Activated CD8-positive, alpha-beta T cell treated with anti-CD3 and anti-CD28 coated beads for 36 hours (primary cell): ENCODE data around the gene ENDOU. TPM values are rescaled to one million over a fixed set of nuclear protein-coding genes. Genes with fewer than 3 reads are reported as not detected.
A peak's percentile ranks its signal among the peaks of the same experiment; 100 is the strongest.

ENCODE experiments used
- ATAC-seq: fragments of 200-7000 bp; cut with Tn5 transposase; one replicate; pipeline ENCODE4 v1.10.0; 2021; ENCODE audit warnings: mild to moderate bottlenecking, moderate library complexity
- CTCF ChIA-PET: fragments of 350-600 bp; sonication (Branson Sonifier 250); formaldehyde crosslinking; loops from one replicate; lab custom pipeline; 2021; ENCODE audit warnings: antibody characterized with exemption; lab: Charles Lee
- POLR2A ChIA-PET: fragments of 350-600 bp; sonication (Branson Sonifier 250); formaldehyde crosslinking; loops from one replicate; lab custom pipeline; 2021; ENCODE audit warnings: antibody characterized with exemption; lab: Charles Lee
- DNase-seq: peaks from one replicate; pipeline ENCODE4 v3.0.0-alpha.2; 2020
- H3K27ac Mint-ChIP-seq: one replicate; pipeline ENCODE4 v1.8.0; 2021; ENCODE audit warnings: mild to moderate bottlenecking, mixed read lengths
- H3K27me3 Mint-ChIP-seq: one replicate; pipeline ENCODE4 v1.8.0; 2021; ENCODE audit warnings: mixed read lengths
- H3K36me3 Mint-ChIP-seq: one replicate; pipeline ENCODE4 v1.8.0; 2021; ENCODE audit warnings: low read depth, mixed read lengths
- H3K4me1 Mint-ChIP-seq: one replicate; pipeline ENCODE4 v1.8.0; 2021; ENCODE audit warnings: low read depth, mixed read lengths
- H3K4me3 Mint-ChIP-seq: one replicate; pipeline ENCODE4 v1.8.0; 2021; ENCODE audit warnings: mild to moderate bottlenecking, moderate library complexity, mixed read lengths
- H3K9me3 Mint-ChIP-seq: one replicate; pipeline ENCODE4 v1.8.0; 2021; ENCODE audit warnings: mixed read lengths
- CTCF ChIP-seq: fragments of 200-600 bp; IDR thresholded peaks from one replicate; pipeline ENCODE4 v1.8.0; 2022; ENCODE audit warnings: antibody characterized with exemption, mild to moderate bottlenecking
- intact Hi-C: fragments of 100-400 bp; cut with micrococcal nuclease; formaldehyde crosslinking; loops from one replicate; pipeline ENCODE4 v1.10.0; 2022
- total RNA-seq, 2 experiments: library from RNA; stranded (reverse); gene quantifications; one replicate each; pipeline ENCODE4 v1.2.3, GENCODE V29; 2021

Gene ENDOU
- total RNA-seq, 2 experiments from 2014 or later: not detected

DNA sequence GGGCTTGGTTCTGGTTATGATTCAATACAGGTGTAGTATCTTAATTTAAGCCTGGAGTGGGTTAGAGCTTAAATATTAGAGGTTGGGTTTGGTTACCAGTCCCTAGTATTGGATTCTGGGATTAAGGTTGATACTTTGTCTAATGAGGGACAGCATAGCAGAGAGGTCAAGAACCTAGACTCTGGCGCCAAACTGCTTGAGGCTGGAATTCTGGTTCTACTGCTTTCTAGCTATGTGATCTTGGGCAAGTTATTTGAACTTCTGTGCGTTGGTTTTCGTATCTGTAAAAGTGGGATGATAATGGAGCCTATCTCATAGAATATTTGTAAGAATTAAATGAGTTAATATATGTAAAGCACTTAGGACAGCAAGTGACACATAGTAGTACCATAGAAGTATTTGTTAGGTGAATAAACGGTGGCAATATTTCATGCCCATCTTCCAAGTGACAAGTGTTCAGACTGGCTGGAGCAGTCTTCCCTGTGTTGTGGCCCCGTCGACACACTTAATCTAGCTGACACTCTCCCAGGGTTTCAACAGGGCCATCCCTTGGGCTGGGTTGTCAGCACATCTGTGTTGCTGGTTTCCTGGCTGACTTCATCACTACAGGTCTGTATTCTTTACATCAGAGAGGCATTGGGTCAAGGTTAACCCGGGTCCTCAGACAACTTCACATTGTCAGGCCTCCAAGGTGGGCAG lies 3.0 kb downstream of the ENDOU start:
- CTCF ChIA-PET: interaction anchor here (0.5 to 7.9 kb wide), 5 partner anchors 9 to 116 kb away, joined by 3 to 92 read pairs (median 4); no protein-coding TSS in a partner anchor
- Mint-ChIP-seq H3K9me3 (no peaks in the 10 kb centered on the region), H3K27me3 (no peaks in the 10 kb centered on the region), H3K4me3 (no peak overlapping the region), H3K4me1 (peaks cover 30% of the 10 kb centered on the region), H3K36me3 (peaks cover 5% of the 10 kb centered on the region), H3K27ac (no peak overlapping the region)
- POLR2A ChIA-PET: interaction anchor here (2.0 kb wide), 1 partner anchor 33 kb away, joined by 4 read pairs; no protein-coding TSS in a partner anchor
- DNase-seq (no peak), ATAC-seq (no peak)
- no peak for TF ChIP-seq CTCF
- intact Hi-C loops: no loop called here

DNA sequence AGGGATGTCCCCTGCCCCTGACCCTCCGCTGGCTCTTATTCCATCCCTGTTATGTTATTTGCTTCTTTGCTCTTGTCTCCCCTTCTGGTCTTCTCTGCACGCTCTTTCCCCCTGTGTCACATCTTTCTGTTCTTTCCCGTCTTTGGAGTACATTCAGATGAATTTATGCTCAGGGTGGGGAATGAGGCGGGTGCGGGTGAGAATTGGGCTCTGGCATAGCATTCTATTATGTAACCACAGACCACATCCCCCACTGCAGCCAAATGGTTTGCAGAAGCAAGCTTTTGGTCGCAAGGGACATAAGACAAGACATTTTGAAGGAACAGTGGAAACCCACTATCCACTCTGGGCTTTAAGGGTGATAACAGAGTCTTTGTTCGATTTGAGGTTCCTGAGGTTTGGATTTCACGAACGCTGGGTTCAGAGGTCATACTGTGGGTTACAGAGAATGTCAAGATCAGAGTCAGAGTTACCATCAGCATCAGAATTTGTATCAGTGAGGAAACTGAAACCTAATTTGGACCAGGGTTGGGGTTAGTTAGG lies 3.8 kb downstream of the ENDOU start:
- Mint-ChIP-seq H3K4me1 (peaks cover 33% of the 10 kb centered on the region), H3K36me3 (peaks cover 5% of the 10 kb centered on the region), H3K27me3 (no peaks in the 10 kb centered on the region), H3K4me3 (no peak overlapping the region), H3K27ac (peak overlapping the region; percentile 35), H3K9me3 (no peaks in the 10 kb centered on the region)
- CTCF ChIA-PET: interaction anchor here (0.5 to 7.9 kb wide), 4 partner anchors 10 to 56 kb away, joined by 3 to 92 read pairs (median 12); no protein-coding TSS in a partner anchor
- peak; percentile 42 for ATAC-seq
- POLR2A ChIA-PET: interaction anchor here (0.6 to 2.0 kb wide), 2 partner anchors 15 to 33 kb away, joined by 3 to 4 read pairs; partner anchors contain the start of gene RPAP3
- intact Hi-C loops: no loop called here
- TF ChIP-seq CTCF: no peak
- DNase-seq: peak; percentile 49

DNA sequence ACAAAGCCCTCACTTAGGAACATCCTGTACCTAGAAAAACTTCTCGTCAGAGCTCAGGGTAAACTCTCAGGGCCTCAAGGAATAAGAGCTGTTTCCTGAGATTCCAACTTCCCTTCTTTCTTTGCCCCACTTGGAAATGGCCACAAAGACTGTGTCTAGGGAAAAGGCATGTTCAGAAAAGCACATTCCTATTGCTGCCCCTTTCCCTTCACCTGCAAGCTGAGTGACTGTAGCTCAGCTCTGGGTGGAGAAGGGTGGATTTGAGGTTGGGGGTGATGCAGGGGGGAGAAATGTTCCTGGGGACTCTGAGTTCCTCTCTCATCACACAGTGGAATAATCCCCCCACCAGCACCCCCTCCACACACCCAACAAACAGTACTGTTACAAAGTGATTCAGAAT lies 6.8 kb downstream of the ENDOU start:
- ChIA-PET POLR2A (interaction anchor here (1.2 to 1.3 kb wide), 2 partner anchors 15 to 119 kb away, joined by 3 read pairs; no protein-coding TSS in a partner anchor), CTCF (interaction anchor here (0.7 to 10.0 kb wide), 14 partner anchors 9 to 261 kb away, joined by 3 to 134 read pairs (median 6); no protein-coding TSS in a partner anchor)
- ATAC-seq (no peak), DNase-seq (no peak)
- no peaks in the 10 kb centered on the region for H3K9me3 Mint-ChIP-seq
- no peak overlapping the region for H3K4me3 Mint-ChIP-seq
- peak overlapping the region; percentile 13 for H3K27ac Mint-ChIP-seq
- intact Hi-C loops: loop anchor here (5.0 kb wide), 1 partner anchor 59 kb away; no protein-coding TSS in a partner anchor
- TF ChIP-seq CTCF: no peak
- no peaks in the 10 kb centered on the region for H3K27me3 Mint-ChIP-seq
- peaks cover 4% of the 10 kb centered on the region for H3K36me3 Mint-ChIP-seq
- peaks cover 38% of the 10 kb centered on the region for H3K4me1 Mint-ChIP-seq

- CTCF ChIA-PET: interaction anchor here (0.7 to 10.0 kb wide), 17 partner anchors 8 to 228 kb away, joined by 3 to 134 read pairs (median 5); partner anchors contain the start of genes RAPGEF3 and RPAP3
- H3K4me1 Mint-ChIP-seq: peaks cover 35% of the 10 kb centered on the region
- intact Hi-C loops: loop anchor here (2.0 to 5.0 kb wide), 2 partner anchors 60 to 121 kb away; no protein-coding TSS in a partner anchor
Measured at GRCh38 chr12:47717443-47718193, 7.7 kb downstream of the ENDOU start.

More at GRCh38 chr12:47717443-47718193, 7.7 kb downstream of the ENDOU start:
- peak overlapping the region; percentile 41 for H3K27ac Mint-ChIP-seq
- POLR2A ChIA-PET: interaction anchor here (1.2 kb wide), 1 partner anchor 120 kb away, joined by 3 read pairs; no protein-coding TSS in a partner anchor
- TF ChIP-seq CTCF: peak; percentile 66
- DNase-seq (peak; percentile 74), ATAC-seq (peak; percentile 85)
- H3K4me3 Mint-ChIP-seq: no peak overlapping the region
- no peaks in the 10 kb centered on the region for H3K27me3 Mint-ChIP-seq
- H3K36me3 Mint-ChIP-seq: peaks cover 2% of the 10 kb centered on the region
- H3K9me3 Mint-ChIP-seq: no peaks in the 10 kb centered on the region
